SKM-1 treated with dmso at 0.1 percent for 144 hours (cell line): ENCODE data around the gene PINK1.
"Not testable (repeated sequence)": the region's sequence is repeated elsewhere in the genome, so short reads cannot be mapped to it uniquely, and the experiment has no call there.

Source experiments
- DNase-seq: peaks from one replicate; lab custom pipeline; 2025; ENCODE audit not compliant: unreplicated experiment; lab: John Stamatoyannopoulos, UW

The PINK1 gene

GRCh38 chr1:20633190-20634064, at the start of gene PINK1:
PINK1 (plus strand) TSS chr1:20633458; CDS start chr1:20633549, 91 bp downstream.
- DNase-seq: peak; percentile 84

- no peak for DNase-seq
Measured at GRCh38 chr1:20584890-20585289, 48.4 kb upstream of the PINK1 start.

GRCh38 chr1:20586953-20587660, 46.2 kb upstream of the PINK1 start:
- no peak for DNase-seq

- no peak for DNase-seq
Measured at GRCh38 chr1:20587661-20588053, 45.6 kb upstream of the PINK1 start.

- DNase-seq: no peak
Measured at GRCh38 chr1:20588634-20589225, 44.5 kb upstream of the PINK1 start, which contains the start of gene CDA. CDA (plus strand) TSS chr1:20589097; CDS start chr1:20589130, 33 bp downstream.

- peak; percentile 18 for DNase-seq
Measured at GRCh38 chr1:20589331-20590278, 43.7 kb upstream of the PINK1 start.

- DNase-seq: peak; percentile 85
Measured at GRCh38 chr1:20590306-20590777, 42.9 kb upstream of the PINK1 start.

GRCh38 chr1:20593756-20594155, 39.5 kb upstream of the PINK1 start:
- no peak for DNase-seq

GRCh38 chr1:20594746-20595145, 38.5 kb upstream of the PINK1 start:
- DNase-seq: no peak

- DNase-seq: no peak
Measured at GRCh38 chr1:20596106-20596505, 37.2 kb upstream of the PINK1 start.

- no peak for DNase-seq
Measured at GRCh38 chr1:20597650-20598049, 35.6 kb upstream of the PINK1 start.

GRCh38 chr1:20600156-20600555, 33.1 kb upstream of the PINK1 start:
- DNase-seq: no peak

- no peak for DNase-seq
Measured at GRCh38 chr1:20601129-20601825, 32.0 kb upstream of the PINK1 start.

GRCh38 chr1:20602851-20603450, 30.3 kb upstream of the PINK1 start:
- DNase-seq: no peak

- peak; percentile 16 for DNase-seq
Measured at GRCh38 chr1:20603504-20604464, 29.5 kb upstream of the PINK1 start.

- DNase-seq: peak; percentile 34
Measured at GRCh38 chr1:20604678-20605077, 28.6 kb upstream of the PINK1 start.

GRCh38 chr1:20606801-20607570, 26.3 kb upstream of the PINK1 start:
- DNase-seq: not testable (repeated sequence)

- DNase-seq: no peak
Measured at GRCh38 chr1:20609541-20609940, 23.7 kb upstream of the PINK1 start.
